Measurements from ENCODE around the gene CACNG3. TPM values are rescaled to one million over a fixed set of nuclear protein-coding genes. Genes with fewer than 3 reads are reported as not detected.
"Not testable (repeated sequence)": the region's sequence is repeated elsewhere in the genome, so short reads cannot be mapped to it uniquely, and the experiment has no call there.

Gene CACNG3
- total RNA-seq, 2 experiments from 2014 or later: not detected

DNA sequence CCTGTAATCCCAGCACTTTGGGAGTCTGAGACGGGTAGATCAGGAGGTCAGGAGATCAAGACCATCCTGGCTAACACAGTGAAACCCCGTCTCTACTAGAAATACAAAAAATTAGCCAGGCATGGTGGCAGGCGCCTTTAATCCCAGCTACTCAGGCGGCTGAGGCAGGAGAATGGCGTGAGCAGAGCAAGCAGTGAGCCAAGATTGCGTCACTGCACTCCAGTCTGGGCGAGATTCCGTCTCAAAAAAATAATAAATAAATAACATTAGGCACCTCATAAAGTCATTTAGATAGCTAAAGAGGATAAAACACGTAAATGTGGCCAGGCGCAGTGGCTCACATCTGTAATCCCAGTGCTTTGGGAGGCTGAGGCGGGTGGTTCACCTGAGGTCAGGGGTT is 87.7 kb downstream of the CACNG3 start:
- not testable (repeated sequence) for H3K4me3 Mint-ChIP-seq, H3K36me3 Mint-ChIP-seq, DNase-seq, H3K27ac Mint-ChIP-seq, H3K9me3 Mint-ChIP-seq
- Mint-ChIP-seq H3K4me1 (peaks cover 10% of the 10 kb centered on the region), H3K27me3 (peaks cover 15% of the 10 kb centered on the region)

DNA sequence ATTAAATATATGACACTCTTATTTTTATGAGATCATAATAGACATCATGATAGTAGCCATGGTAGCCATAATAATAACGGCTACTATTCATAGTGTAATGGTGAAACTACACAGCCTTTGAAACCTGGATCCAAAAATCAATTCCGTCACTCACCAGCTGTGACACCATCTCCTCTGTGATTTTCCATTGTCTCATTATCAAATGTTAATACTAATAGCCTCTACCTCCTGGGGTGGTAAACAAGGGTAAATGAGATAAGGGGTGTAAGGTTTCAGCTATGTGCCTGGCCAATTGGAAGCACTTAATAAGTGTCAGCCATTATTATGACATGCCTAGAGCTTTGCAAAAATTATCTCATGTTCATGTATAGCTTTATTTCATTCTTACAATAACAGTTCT is 88.6 kb downstream of the CACNG3 start:
- H3K27me3 Mint-ChIP-seq: peaks cover 20% of the 10 kb centered on the region

DNA sequence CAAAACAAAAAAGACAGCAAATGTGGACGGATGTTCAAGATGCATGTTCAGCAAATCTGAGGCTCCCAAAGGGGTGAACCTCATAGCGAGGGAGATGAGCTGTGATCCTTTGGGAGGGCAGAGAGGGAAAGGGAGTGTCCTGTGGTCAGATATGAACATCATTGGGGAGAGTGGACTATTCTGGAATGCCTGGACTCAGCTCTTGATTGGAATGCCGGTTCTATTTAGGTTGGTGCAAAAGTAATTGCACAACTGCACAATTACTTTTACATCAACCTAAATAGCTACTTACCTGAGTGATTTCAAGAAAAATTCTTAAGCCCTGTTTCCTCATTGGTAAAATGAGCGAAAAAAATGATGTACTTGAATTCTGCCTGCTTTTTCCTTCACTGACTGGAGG is 89.6 kb downstream of the CACNG3 start:
- H3K4me3 Mint-ChIP-seq: no peak overlapping the region
- H3K4me1 Mint-ChIP-seq: peaks cover 10% of the 10 kb centered on the region
- peaks cover 24% of the 10 kb centered on the region for H3K27me3 Mint-ChIP-seq
- H3K36me3 Mint-ChIP-seq: no peaks in the 10 kb centered on the region
- no peak overlapping the region for H3K27ac Mint-ChIP-seq
- H3K9me3 Mint-ChIP-seq: no peaks in the 10 kb centered on the region
- no peak for DNase-seq

More for the DNA sequence above, 88.6 kb downstream of the CACNG3 start:
- Mint-ChIP-seq H3K4me3 (no peak overlapping the region), H3K27ac (no peak overlapping the region), H3K9me3 (no peaks in the 10 kb centered on the region), H3K36me3 (no peaks in the 10 kb centered on the region), H3K4me1 (peaks cover 10% of the 10 kb centered on the region)
- DNase-seq: no peak

DNA sequence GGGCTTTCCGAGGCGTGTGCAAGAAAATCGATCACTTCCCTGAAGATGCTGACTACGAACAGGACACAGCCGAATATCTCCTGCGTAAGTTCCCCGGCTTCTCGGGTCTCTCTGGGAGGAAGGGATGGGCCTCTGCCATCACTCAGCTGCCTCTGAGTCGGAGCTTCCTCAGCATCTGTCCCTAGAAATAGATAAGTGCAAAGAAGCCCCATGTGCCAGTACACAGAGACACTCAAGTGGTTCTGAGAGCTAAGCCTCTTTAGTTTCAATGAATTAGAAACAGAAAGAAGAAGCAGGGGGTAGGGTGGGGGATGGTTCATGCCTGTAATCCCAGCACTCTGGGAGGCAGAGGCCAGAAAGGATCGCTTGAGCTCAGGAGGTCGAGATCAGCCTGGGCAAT is 90.6 kb downstream of the CACNG3 start:
- no peaks in the 10 kb centered on the region for H3K9me3 Mint-ChIP-seq
- peak overlapping the region; percentile 11 for H3K27ac Mint-ChIP-seq
- H3K4me3 Mint-ChIP-seq: no peak overlapping the region
- no peaks in the 10 kb centered on the region for H3K36me3 Mint-ChIP-seq
- peaks cover 10% of the 10 kb centered on the region for H3K4me1 Mint-ChIP-seq
- peaks cover 27% of the 10 kb centered on the region for H3K27me3 Mint-ChIP-seq
- no peak for DNase-seq

DNA sequence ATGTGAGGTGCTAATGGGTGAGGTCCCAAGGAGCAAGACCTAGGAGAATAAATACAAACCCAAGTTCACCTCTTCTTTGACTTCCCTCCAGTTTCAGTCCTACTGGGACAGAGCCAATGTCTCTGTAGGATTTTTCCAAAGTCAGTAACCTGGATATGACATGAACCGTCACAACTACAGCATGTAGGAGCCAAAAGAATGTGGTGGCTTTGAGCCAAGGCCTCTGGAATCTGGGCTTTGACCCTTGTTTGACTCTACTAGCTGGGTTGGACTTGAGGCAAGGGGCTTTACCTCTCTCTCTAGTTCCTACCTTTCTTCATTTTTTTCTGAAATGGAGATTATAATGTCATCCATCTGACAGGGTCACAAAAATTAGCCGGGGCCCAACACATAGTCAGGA is 91.4 kb downstream of the CACNG3 start:
- Mint-ChIP-seq H3K4me1 (peaks cover 10% of the 10 kb centered on the region), H3K27me3 (peaks cover 27% of the 10 kb centered on the region), H3K27ac (no peak overlapping the region), H3K36me3 (no peaks in the 10 kb centered on the region), H3K4me3 (no peak overlapping the region), H3K9me3 (no peaks in the 10 kb centered on the region)
- no peak for DNase-seq

DNA sequence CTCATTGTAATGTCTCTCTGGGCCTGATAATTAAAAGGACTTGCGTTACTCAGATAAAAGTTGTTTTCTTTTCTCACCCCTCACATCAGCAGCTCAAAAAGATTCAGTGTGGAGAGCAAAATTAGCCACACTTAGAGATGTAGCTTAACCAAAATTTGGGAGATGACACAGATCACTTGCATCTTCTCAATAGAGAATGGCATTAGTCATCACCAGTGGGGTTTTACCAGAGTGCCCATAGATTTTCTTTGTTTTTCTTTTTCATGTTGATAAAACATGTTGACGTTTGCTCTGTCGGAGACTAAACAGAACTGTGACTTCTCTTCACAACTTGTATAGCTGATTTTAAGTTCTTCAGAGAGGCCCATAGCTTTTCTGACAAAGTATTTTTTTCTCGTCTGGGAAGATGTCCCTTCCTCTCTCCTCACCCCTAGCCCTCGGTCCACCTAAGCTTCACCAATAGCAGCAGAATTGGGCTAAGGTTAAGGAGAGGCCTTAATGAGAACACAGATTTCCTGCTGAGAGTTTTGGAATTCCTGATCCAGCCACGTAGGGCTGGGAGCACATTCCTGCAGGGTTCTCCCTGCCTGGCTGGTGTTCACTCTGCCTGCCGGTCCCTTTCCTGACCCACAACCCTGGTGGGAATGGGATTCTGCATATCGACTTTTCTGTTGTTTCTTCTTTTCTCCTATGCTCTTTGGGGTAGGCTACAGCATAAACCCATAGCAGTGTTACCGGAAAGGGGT is 92.6 kb downstream of the CACNG3 start:
- Mint-ChIP-seq H3K27ac (no peak overlapping the region), H3K4me1 (peaks cover 10% of the 10 kb centered on the region), H3K36me3 (no peaks in the 10 kb centered on the region), H3K27me3 (peaks cover 27% of the 10 kb centered on the region), H3K9me3 (no peaks in the 10 kb centered on the region), H3K4me3 (no peak overlapping the region)
- DNase-seq: no peak

DNA sequence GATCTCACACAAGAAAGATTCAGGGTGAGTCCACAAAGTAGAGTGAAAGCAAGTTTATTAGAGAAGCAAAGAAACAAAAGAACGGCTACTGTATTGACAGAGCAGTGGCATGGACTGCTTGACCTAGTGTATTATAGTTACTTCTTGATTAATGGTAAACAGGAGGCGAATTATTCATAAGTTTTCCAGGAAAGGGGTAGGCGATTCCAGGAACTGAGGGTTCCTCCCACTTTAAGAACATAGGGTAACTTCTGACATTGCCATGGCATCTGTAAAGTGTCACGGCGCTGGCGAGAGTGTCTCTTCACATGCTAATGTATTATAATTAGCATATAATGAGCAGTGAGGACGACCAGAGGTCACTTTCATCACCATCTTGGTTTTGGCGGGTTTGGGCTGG is 93.2 kb downstream of the CACNG3 start:
- Mint-ChIP-seq H3K4me3 (no peak overlapping the region), H3K4me1 (peaks cover 10% of the 10 kb centered on the region), H3K27me3 (peaks cover 27% of the 10 kb centered on the region), H3K36me3 (no peaks in the 10 kb centered on the region), H3K9me3 (no peaks in the 10 kb centered on the region), H3K27ac (no peak overlapping the region)
- DNase-seq: no peak

DNA sequence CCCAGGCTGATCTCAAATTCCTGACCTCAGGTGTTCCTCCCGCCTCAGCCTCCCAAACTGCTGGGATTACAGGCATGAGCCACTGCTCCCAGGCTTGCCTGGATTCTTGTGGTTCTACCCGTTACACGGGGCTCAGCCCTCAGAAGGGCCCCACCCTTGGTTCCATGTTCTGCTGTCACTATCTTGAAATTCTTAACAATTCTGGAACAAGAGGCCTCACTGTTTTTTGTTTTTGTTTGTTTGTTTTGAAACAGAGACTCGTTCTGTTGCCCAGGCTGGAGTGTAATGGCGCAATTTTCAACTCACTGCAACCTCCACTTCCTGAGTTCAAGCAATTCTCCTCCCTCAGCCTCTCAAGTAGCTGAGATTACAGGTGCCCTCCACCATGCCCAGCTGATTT is 96.6 kb downstream of the CACNG3 start:
- H3K4me1 Mint-ChIP-seq: no peaks in the 10 kb centered on the region
- H3K27ac Mint-ChIP-seq: no peak overlapping the region
- DNase-seq: no peak
- no peak overlapping the region for H3K4me3 Mint-ChIP-seq
- no peaks in the 10 kb centered on the region for H3K9me3 Mint-ChIP-seq
- peaks cover 23% of the 10 kb centered on the region for H3K27me3 Mint-ChIP-seq
- no peaks in the 10 kb centered on the region for H3K36me3 Mint-ChIP-seq

DNA sequence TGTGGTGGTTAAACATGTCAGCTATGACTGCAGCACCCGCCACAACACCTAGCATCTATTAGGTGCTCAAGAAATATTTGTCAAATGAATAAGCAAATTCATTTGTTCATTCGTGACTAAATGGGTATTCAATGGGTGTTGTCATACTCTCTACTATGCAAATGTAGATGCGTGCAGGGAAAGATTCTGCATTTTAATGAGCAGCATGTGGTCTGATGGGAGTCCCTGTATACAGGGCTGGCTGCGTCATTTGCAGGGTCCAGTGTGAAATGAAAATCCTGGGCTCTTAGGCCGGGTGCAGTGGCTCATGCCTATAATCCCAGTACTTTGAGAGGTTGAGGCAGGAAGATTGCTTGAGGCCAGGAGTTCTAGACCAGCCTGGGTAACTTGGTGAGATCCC is 97.5 kb downstream of the CACNG3 start:
- DNase-seq: no peak
- Mint-ChIP-seq H3K9me3 (no peaks in the 10 kb centered on the region), H3K4me1 (no peaks in the 10 kb centered on the region), H3K4me3 (no peak overlapping the region), H3K27ac (no peak overlapping the region), H3K36me3 (no peaks in the 10 kb centered on the region), H3K27me3 (peaks cover 21% of the 10 kb centered on the region)

DNA sequence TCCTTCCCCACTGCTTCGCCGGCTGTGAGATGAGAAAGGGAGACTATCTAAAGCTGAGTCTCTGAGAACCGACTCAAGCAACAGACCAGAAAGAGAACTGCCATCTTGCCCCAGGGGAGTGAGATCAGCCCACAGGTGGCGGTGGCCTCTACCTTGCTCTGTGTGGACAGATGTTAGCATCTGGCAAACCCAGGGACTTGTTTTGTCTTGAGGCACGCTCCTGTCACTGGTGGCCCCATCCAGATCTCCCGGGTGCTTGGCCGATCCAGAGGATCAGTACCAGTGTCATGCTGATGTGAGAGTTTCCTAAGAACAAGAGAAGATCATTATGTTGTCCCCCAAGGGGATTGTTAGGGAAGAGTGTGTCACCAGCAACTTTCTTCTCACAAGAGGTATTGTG is 101.4 kb downstream of the CACNG3 start:
- peaks cover 17% of the 10 kb centered on the region for H3K27me3 Mint-ChIP-seq
- H3K4me1 Mint-ChIP-seq: no peaks in the 10 kb centered on the region
- no peak overlapping the region for H3K27ac Mint-ChIP-seq

DNA sequence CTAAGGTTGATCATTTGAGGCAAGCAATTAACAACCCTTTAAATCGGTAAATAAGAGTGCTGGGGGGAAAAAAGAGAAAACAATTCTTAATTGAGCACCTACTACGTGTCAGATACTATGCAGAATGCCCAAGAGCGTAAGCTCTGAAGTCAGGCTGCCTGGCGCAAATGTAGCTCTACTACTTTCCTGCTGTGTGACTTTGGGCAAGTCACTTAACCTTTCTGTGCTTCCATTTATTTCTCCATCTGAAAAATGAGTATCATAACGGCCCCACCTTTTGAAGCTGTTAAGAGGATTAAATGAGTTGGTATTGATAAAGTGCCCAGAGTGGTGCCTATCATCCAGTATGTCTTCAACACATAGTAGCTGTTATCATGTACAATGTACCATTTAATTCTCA is 102.0 kb downstream of the CACNG3 start:
- Mint-ChIP-seq H3K4me3 (no peak overlapping the region), H3K27ac (no peak overlapping the region), H3K27me3 (peaks cover 18% of the 10 kb centered on the region), H3K4me1 (no peaks in the 10 kb centered on the region), H3K9me3 (no peaks in the 10 kb centered on the region), H3K36me3 (no peaks in the 10 kb centered on the region)
- no peak for DNase-seq

More for the DNA sequence above, 101.4 kb downstream of the CACNG3 start:
- H3K9me3 Mint-ChIP-seq: no peaks in the 10 kb centered on the region
- no peak for DNase-seq
- H3K36me3 Mint-ChIP-seq: no peaks in the 10 kb centered on the region
- no peak overlapping the region for H3K4me3 Mint-ChIP-seq

DNA sequence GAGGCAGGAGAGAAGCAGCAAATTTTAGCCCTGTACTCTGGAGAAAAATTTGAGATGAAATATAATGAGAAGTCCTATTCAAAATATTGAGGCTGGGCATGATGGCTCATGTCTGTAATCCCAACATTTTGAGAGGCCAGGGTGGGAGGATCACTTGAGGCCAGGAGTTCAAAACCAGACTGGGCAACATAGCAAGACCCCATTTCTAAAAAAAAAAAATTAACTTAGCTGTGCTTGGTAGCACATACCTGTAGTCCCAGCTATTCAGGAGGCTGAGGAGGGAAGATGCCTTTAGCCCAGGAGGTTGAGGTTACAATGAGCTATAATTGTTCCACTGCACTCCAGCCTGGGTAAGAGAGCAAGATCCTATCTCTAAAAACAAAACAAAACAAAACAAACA is 103.4 kb downstream of the CACNG3 start:
- no peak for DNase-seq
- Mint-ChIP-seq H3K4me3 (no peak overlapping the region), H3K27me3 (peaks cover 21% of the 10 kb centered on the region), H3K9me3 (no peaks in the 10 kb centered on the region), H3K27ac (no peak overlapping the region), H3K4me1 (no peaks in the 10 kb centered on the region), H3K36me3 (no peaks in the 10 kb centered on the region)

DNA sequence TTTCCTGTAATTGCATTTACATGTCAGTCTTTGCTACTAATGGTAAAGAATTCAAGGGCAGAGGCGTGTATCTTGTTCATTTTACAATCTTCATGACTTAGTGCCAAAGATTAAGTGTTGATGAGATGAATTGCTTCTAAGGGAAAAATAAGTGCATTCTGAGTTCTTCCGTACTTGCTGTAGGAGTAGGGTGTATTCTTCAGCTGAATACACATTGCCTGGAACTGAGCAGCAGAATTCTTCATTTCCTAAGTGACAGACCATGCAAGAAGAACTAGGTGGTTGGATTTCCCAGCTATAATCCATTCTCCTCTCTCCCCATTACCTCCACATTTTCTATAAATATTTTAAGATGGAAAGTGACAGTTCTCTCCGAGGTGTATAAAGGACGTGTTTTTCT is 104.8 kb downstream of the CACNG3 start:
- Mint-ChIP-seq H3K4me1 (no peaks in the 10 kb centered on the region), H3K9me3 (no peaks in the 10 kb centered on the region), H3K4me3 (no peak overlapping the region), H3K36me3 (no peaks in the 10 kb centered on the region), H3K27me3 (peaks cover 17% of the 10 kb centered on the region), H3K27ac (no peak overlapping the region)
- DNase-seq: no peak

DNA sequence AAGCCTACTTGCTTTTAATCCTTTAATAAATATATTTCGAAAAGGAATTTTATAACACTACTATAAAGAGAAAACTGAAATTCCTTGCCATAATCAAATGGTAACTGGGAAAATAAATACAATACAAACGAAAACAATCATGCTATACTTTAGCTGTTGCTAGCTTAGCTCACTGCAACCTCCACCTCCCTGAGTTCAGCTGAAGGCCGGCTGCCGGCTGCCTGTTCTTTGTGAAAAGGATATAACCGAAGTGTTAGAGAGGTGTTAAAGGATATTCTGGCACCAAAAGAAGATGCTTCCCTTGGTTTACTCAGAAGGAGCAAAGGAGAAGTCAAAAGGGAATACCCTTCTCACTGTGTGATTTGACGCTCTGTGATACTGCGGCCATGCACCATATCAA is 108.5 kb downstream of the CACNG3 start:
- Mint-ChIP-seq H3K4me3 (no peak overlapping the region), H3K27me3 (peaks cover 21% of the 10 kb centered on the region), H3K27ac (no peak overlapping the region), H3K36me3 (no peaks in the 10 kb centered on the region), H3K9me3 (peaks cover 2% of the 10 kb centered on the region), H3K4me1 (no peaks in the 10 kb centered on the region)
- DNase-seq: no peak

DNA sequence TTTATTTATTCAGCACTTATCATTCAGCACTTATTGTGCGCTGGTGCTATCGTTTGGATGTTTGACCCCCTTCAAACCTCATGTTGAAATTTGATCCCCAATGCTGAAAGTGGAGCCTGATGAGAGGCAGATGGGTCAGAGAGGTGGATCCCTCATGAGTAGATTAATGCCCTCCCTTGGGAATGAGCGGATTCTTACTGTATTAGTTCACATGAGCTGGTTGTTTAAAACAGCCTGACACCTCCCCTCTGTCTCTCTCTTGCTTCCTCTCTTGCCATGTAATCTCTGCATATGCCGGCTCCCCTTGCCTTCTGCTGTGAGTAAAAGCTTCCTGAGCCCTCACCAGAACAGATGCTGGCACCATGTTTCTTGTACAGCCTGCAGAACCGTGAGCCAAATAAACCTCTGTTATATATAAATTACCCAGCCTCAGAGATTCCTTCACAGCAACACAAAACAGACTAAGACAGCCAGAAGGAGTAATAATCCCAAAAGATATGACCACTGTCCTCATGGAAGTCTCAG is 111.1 kb downstream of the CACNG3 start:
- no peak overlapping the region for H3K4me3 Mint-ChIP-seq
- H3K27ac Mint-ChIP-seq: no peak overlapping the region
- DNase-seq: no peak
- peaks cover 3% of the 10 kb centered on the region for H3K9me3 Mint-ChIP-seq
- H3K4me1 Mint-ChIP-seq: no peaks in the 10 kb centered on the region
- H3K27me3 Mint-ChIP-seq: peaks cover 10% of the 10 kb centered on the region
- H3K36me3 Mint-ChIP-seq: no peaks in the 10 kb centered on the region

DNA sequence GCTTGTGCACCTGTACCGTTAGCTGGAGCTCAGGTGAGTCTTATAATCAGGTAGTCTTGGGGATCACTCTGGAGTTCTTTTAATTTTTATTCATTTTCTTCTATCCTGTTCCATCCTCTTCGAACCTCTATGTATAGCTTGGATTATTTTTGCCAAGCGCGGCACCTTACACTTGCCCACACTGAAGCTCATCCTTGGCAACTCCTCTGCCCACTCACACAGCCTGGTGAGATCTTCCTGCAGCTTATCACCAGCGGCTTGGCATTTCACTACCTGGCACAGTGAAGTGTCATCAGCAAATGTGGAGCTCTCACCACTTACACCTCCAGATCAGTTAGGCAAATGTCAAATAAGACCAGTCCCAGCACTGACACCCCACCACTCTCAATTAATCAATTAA is 116.7 kb downstream of the CACNG3 start:
- Mint-ChIP-seq H3K27ac (no peak overlapping the region), H3K9me3 (peaks cover 7% of the 10 kb centered on the region), H3K27me3 (no peaks in the 10 kb centered on the region), H3K36me3 (peaks cover 3% of the 10 kb centered on the region), H3K4me1 (no peaks in the 10 kb centered on the region), H3K4me3 (no peak overlapping the region)
- no peak for DNase-seq
